Mammary epithelial cell (primary cell): Measurements from ENCODE around the gene FFAR4.

Experiments
- EZH2 ChIP-seq: IDR thresholded peaks from 2 replicates; pipeline ENCODE4 v1.6.1; 2012; ENCODE audit warnings: low read length, inconsistent platforms, borderline replicate concordance
- TF ChIP-seq, protein P1 (sequence below), 2 donors: IDR thresholded peaks in 1 of 2; conservative IDR thresholded peaks in 1 of 2; 2 replicates each; pipeline ENCODE4 v1.5.1; 2011 to 2012; ENCODE audit warnings: inconsistent platforms in 2 of 2, low read length in 2 of 2, mild to moderate bottlenecking in 2 of 2, control low read depth in 1 of 2, low read depth in 1 of 2; ENCODE audit not compliant: insufficient read depth in 1 of 2; ENCODE audit errors: extremely low read depth in 1 of 2

DNA sequence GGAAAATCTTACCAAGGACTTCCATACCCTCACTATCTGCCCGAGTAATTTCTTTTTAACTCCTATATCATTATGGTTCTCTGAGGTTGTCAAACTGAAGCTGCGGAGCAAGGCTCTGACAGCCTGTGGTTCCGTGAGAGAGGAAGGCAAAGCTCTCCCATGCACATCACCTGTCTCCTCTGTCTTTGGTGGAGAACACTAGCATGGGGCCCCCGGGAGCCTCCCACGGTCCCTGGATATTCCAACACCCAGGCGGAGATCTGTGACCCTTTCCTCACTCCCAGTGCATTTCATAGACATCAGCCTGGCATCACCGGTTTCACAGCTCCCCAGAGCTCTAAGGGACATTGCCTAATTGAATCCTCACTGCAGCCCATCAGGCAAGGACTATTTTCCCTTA lies 24.2 kb downstream of the FFAR4 start:
- TF ChIP-seq, protein P1, sequence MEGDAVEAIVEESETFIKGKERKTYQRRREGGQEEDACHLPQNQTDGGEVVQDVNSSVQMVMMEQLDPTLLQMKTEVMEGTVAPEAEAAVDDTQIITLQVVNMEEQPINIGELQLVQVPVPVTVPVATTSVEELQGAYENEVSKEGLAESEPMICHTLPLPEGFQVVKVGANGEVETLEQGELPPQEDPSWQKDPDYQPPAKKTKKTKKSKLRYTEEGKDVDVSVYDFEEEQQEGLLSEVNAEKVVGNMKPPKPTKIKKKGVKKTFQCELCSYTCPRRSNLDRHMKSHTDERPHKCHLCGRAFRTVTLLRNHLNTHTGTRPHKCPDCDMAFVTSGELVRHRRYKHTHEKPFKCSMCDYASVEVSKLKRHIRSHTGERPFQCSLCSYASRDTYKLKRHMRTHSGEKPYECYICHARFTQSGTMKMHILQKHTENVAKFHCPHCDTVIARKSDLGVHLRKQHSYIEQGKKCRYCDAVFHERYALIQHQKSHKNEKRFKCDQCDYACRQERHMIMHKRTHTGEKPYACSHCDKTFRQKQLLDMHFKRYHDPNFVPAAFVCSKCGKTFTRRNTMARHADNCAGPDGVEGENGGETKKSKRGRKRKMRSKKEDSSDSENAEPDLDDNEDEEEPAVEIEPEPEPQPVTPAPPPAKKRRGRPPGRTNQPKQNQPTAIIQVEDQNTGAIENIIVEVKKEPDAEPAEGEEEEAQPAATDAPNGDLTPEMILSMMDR (conservative IDR thresholded peaks at IDR 0.05 in 1 of 2, IDR thresholded peaks at IDR 0.05 in 1 of 2; ENCODE audit: extremely low read depth in 1 of 2, insufficient read depth in 1 of 2, low read depth in 1 of 2, low read length in 2 of 2) = no peak
- no peak for TF ChIP-seq EZH2
